Adrenal gland (tissue), 5 donors: ENCODE data around the gene AGPAT3.

Experiments used
- CTCF ChIP-seq, 6 experiments: fragments of 450-650 bp in 4 of 6; fragments of 200-600 bp in 2 of 6; sonication (generic) in 1 of 6; IDR thresholded peaks; 1 replicate in 5 of 6; 2 replicates in 1 of 6; pipeline versions ENCODE4 v1.5.1 to v1.8.0; 2016 to 2021; ENCODE audit warnings: antibody characterized with exemption in 6 of 6, mild to moderate bottlenecking in 2 of 6, moderate library complexity in 1 of 6
- POLR2A ChIP-seq, 2 donors: fragments of 450-650 bp; IDR thresholded peaks; one replicate each; pipeline ENCODE4 v1.6.1; 2017; ENCODE audit warnings: antibody characterized with exemption in 2 of 2, mild to moderate bottlenecking in 2 of 2, moderate library complexity in 1 of 2
- donor health status: DM: no; HTN: no; CAD: no.

DNA sequence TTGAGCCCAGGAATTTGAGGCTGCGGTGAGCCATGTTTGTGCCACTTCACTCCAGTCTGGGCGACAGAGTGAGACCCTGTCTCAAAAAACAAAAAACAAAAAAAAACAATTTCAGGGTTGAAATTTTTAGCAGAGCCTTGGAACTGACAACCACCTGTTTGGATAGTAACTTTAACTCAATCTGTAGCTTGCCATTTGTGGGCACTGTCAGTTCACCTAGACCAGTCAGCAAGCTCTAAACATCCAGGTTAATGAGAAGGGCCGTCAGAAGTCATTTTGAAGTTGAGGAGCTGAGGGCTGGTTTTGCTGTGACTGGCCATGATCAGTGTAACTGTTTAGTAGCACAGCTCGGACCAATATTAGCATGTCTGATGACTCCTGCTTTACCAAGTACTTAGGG lies 155.5 kb downstream of the AGPAT3 start:
- TF ChIP-seq CTCF (IDR thresholded peaks at IDR 0.05) (no peak), POLR2A (IDR thresholded peaks at IDR 0.05) (no peak)
